Measurements from ENCODE around the gene ALAS1.

GRCh38 chr3:52210550-52211046, 12.6 kb downstream of the ALAS1 start:
- no peak for TF ChIP-seq EZH2 (conservative IDR thresholded peaks at IDR 0.05; ENCODE audit: low read depth, low read length)
- no peak for TF ChIP-seq ZFY (CRISPR knock-in tag; IDR thresholded peaks at IDR 0.05)
- TF ChIP-seq POLR2AphosphoS2 (IDR thresholded peaks at IDR 0.05; ENCODE audit: low read depth, low read length): no peak

Measured in HepG2 (cell line).